Measurements from ENCODE around the gene RBSN.

DNA sequence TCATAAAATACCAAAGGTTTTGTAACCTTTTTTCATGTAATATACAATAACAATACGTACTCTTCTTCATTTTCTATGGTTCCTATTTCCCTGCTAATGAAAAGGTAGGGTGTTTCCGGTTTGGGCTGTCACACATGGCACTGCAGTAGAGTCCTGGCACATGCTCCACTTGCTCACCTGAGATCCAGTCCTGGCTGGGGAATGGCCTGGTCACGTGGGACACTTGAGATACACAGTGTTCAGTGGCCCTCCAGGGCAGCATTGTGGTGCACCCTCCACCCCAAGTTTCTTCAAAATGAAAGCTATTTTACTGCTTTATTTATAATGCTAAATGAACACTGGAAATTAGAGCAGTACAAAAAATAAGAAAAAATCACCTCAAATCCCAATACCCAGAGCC is 57.0 kb downstream of the RBSN start:
- TF ChIP-seq CTCF (IDR thresholded peaks at IDR 0.05) (no peak), POLR2A (IDR thresholded peaks at IDR 0.05) (no peak), EP300 (IDR thresholded peaks at IDR 0.05) (no peak)

Measured in tibial nerve (tissue), 4 donors.